ENCODE measurements around the gene CFAP43. TPM values are rescaled to one million over a fixed set of nuclear protein-coding genes. Genes with fewer than 3 reads are reported as not detected.

CFAP43 gene, protein sequence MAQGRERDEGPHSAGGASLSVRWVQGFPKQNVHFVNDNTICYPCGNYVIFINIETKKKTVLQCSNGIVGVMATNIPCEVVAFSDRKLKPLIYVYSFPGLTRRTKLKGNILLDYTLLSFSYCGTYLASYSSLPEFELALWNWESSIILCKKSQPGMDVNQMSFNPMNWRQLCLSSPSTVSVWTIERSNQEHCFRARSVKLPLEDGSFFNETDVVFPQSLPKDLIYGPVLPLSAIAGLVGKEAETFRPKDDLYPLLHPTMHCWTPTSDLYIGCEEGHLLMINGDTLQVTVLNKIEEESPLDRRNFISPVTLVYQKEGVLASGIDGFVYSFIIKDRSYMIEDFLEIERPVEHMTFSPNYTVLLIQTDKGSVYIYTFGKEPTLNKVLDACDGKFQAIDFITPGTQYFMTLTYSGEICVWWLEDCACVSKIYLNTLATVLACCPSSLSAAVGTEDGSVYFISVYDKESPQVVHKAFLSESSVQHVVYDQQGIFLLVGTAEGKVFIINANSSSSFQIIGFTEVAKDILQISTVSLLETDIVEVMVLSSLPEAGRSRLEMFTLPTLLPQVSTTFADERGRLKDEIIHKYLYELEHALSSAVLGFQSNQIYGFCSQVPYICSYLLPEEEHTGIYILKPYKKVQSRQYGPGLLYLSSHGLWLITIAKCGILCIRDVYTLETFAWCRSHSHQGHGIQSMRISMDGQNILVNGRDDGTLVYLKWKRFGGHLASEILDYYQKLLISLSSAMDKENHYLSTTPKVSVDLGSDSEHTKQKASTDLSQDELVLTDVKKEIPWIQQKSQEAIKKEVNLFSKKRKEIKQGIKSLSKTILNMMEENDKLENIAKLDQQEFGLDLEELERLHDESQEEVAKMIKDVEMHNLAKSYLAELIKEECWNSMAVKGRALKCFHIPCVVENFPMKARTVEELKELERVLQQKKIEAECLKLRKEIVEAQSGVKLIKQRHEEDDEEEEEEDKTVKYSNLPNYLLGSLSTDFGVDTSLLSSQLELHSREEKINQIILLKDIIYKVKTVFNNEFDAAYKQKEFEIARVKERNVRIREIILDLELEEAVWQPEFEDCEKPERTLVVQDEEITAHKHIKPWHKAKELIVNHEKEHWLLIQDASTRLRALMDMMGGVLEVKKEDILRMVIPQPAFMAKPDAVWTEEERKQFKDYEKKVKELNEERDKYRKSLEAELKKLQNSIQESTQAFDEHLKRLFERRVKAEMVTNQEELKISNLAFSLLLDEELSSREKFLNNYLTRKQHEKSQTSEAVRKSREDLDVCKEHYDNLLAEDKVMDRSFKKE (N-terminal part only)
- total RNA-seq = not detected

DNA sequence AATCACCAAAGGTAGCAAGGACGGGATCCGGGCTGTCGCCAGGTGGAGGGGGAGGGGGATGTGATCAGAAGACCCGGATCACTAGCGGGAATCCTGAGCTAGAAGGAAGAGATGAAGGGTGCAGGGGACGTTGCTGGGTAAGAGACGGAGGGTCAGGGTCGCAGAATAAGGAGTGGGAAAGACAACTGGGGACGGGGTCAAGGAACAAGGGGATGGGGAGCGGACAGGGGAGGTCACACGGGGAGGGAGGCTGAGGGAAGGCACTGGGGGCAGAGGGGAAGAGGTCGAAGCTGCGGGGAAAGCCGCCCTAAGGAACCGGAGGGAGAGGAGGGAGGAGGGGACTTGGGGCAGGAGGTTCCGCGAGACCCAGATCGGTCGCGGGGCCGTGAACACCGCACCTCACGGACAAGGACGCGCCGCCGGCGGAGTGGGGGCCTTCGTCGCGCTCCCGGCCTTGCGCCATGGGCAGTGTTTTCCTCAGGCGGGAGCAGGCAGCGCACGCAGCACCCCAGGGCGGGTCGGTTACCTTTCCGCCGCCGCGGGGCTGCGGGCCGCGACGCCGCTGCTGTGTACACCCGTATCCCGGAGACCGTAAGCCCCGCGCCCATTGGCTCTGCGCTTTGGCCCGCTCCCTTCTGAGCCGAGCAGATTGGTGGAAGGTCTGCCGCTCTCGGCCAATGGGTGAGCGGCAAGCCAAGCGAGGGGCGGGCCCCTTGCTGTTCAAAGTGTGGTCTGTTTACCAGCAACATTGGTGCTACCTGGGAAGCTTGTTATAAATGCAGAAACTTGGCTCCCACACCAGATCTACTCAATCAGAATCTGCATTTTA, at the start of gene CFAP43:
TSS of gene CFAP43 (minus strand) at position 581 of the 829 bp plus-strand sequence. CDS start at position 463, 118 bp downstream.
- peak; percentile 100 for ATAC-seq

DNA sequence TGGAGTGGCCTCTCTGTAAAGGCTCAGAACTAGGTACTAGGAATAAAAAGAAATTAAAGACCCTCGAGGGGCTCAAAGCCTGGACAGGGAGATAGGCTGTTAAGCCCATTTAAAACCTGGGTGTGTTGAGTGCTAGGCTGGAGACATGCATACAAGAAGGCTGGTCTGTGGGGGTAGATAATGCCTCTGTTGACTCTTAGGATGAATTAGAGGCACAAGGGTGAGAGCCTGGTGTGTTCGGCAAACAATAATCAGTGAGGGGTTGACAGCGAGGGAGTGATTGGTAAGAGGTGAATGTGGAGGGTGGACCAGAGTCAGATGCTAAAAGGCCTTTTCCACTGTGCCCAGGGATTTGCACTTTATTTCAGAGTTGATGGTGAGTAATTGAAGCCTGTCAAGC, 49.5 kb upstream of the CFAP43 start:
- ATAC-seq = no peak

DNA sequence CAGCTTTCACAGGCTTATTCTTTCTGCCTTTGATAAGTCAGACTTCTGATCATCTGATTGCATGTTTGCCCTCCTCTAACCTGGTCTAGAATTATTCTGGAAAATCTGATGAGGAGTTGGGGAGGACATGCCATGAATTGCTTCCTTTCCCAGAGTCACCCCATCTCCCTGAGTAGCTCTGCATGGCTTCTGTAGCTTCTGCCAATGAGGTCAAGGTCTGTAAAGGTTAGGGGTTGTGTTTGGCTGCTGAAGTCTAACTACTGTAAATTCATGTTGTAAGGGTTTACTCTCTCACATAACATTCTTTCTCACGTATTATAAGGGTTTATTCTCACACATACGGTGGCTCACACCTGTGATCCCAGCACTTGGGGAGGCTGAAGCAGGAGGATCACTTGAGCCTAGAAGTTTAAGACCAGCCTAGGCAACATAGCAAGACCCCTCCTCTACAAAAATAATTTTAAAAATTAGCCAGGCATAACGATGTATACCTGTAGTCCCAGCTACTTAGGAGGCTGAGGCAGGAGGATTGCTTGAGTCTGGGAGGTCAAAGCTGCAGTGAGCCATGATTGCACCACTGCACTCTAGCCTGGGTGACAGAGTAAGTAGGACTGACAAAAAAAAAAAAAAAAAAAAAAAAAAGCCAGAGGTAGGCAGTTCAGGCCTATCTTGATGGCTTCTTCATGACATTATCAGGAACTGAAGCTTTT, 47.5 kb upstream of the CFAP43 start:
- no peak for ATAC-seq

DNA sequence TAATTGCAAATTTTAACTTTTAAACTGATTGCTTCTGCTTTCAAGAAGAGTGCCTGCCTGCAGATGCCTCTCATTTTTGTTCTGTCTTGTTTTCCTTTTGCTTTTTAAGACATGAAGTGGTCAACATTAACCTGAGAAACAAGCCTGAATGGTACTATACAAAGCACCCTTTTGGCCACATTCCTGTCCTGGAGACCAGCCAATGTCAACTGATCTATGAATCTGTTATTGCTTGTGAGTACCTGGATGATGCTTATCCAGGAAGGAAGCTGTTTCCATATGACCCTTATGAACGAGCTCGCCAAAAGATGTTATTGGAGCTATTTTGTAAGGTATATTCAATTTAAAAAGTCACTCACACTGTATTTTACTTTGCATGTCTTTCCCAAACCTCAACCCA, 45.6 kb upstream of the CFAP43 start:
- ATAC-seq = no peak

DNA sequence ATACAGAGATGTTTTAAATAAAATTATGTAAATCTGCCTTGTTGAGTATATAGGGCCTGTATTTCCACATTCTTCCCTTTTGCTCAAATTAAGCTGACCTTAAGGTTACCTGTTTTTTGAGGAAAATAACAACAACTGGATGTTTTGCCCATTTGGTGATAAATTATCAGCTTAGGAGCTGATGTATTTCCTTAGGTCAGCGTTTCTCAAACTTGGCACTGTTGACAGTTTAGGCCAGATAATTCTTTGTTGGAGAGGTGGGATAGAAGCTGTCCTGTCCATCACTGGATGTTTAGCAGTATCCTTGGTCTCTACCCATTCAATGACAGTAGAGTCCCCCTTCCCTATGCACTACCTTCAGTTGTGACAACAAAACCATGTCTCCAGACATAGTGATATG, 44.0 kb upstream of the CFAP43 start:
- ATAC-seq = no peak

DNA sequence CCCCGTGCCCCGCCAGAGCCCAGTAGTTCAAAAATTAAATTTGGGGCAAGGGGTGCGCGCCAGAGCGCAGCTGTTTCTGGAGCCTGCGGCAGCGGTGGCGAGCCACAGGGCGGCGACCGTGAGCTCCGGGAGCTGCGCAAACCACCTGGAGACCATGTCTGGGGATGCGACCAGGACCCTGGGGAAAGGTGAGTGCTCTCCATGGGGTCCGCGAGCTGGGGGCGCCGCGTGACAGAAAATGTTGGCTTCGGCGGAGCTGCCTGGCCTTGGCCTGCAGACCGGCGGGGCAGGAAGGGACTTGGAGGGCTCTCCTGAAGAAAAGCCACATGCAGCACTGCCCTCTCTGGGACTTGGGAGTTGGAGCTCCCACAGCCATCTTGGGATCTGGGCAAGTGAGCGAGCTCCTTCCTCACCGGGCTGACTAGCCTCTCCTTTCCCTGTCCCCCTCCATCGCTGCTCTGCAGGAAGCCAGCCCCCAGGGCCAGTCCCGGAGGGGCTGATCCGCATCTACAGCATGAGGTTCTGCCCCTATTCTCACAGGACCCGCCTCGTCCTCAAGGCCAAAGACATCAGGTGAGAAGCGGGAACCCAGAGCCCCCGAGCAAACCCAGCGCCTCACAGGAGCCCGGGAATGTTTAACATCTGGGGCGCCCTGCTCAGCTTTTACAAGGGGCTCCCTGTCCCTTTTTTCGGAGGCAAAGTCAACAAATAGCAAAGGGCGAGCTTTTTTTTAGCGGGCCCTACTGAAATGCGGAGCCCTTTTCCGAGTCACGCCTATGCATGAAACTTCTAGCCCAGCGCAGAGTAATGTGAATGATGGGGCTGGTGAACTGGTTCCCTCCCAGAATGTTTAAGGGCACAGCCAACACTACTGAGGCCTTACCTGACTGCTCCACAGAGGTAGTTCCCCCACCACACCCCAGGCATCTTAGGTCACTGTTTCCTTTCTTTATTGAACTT, 42.9 kb upstream of the CFAP43 start:
- peak; percentile 84 for ATAC-seq

DNA sequence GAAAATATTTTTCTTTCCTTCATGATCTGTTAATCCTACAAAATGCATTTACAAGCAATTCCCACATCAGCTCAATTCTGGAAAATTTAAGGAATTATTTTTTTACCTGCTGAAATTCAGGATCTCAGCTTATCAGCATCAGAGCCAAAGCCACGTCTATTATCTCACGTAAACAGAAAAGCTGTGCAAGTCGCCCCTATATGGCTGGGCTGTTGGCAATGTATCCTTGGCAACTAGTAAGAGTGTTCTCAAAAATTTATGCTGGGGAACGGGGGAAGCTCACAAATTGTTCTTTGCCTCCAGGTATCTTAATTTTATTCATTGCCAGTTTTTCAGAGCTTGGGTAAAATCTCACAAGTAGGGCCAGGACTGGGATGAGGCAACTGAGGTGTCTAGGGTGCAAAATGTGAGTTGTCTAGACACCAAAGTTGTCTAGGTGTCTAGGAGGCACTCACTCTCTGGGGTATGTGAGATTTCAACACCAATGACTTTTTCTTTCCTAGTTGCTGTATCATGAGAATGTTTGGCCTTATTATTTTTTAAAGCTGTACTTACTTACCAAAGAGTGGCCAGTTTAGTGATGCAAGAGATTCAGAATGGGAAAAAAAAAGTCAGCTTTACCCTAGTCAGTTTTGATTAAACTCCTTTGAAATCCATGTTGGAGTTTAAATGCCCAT, 41.9 kb upstream of the CFAP43 start:
- ATAC-seq = no peak

DNA sequence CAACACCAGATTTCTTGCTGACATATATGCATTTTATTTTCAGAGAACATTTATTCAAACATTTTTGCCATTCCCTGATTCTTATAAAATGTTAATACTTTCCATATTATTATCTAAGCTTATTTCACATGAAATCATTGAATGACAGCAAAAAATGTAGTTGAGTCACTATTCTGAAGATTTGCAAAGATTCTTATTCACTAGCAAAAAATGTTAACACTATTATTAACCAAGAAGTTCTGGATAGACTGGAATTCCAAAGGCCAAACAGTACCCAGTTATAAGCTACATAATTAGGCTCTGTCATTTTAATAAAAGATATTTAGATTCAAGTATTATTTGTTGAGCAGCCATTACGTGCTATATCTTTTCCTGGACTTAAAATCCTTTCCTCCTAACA, 41.1 kb upstream of the CFAP43 start:
- ATAC-seq = no peak

DNA sequence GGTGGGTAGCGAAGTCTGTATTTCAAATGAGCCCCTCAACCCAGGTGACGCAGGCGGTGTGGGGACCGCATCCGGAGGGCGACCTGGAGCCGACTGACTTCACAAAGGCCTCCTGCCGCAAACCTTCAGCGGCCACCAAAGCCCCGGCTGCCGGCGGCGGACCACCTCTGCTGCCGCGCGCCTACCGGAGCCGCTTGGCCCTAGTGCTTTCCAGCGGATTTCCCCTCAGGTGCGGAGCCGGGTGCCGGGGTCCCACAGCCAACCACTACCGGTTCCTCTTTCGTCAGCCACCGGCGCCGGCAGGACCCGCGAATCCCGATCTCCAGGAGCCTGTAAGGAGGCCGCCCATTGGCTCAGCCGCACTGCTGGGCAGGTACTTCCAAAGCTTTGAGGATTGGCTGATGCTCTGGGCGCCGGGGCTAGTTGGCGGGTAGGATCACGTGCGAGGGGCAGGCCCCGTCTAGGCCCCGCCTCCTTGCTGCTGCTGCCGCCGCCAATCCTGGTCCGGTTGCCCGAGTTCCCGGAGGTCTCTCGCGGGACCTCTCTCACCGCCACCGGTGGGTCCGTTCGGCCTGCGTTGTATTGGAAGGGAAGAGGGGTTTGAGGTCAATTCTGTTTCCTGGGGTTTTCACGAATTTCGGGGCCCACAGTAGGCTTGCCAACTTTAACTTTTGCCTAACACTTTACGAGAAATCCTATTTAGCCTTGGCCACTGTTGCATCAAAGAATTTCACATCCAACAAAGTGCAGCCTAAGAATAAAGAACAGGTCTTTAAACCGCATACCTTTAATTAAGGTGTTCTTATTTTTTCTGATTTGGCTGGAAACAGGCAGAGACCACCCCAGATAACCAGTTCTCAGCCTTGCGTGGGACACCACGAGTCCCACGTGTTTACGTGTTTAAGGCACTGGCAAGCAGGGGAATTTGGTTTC, 36.8 kb upstream of the CFAP43 start, which contains the start of gene GSTO2:
TSS of gene GSTO2 (plus strand) at position 472 of the 933 bp plus-strand sequence. CDS start 5,732 bp downstream, outside the sequence.
- ATAC-seq = peak; percentile 100

DNA sequence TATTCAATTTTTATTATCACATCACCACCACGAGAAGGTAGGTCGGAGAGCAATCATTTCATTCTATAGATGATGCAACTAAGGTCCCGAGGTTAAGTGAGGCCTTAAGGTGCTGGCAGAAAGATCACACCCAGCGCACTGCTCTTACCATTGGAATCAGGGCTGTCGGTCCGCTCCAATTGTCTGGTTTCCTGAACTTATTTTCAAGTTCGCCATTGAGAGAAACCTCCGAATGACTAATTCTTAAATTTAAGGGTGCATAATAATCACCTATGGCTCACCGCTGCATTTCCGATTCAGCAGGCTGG, 36.2 kb upstream of the CFAP43 start:
- peak; percentile 7 for ATAC-seq

DNA sequence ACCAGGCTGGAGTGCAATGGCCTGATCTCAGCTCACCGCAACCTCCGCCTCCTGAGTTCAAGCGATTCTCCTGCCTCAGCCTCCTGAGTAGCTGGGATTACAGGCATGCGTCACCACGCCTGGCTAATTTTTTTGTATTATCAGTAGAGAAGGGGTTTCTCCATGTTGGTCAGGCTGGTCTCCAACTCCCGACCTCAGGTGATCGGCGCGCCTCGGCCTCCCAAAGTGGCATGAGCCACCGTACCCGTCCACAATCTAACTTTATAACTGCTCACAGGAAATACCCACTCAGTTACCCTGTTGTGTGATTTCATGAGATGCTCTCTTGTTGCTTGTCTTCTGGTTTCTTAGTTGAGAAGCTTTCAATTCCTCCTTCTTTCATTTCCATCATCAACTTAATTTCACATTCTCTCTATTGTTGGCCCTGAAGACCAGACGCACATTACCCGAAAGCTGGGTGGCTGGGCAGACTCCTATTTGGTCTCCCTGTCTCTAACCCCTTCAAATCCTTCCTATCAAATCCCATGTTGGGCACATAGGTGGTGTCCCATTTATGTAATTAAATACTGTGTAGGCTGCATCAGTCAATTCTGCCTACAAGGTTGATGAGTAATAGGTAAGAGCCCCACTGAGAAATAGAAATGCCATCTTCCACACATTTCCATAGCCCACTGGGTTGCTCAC, 35.7 kb upstream of the CFAP43 start:
- ATAC-seq = no peak

DNA sequence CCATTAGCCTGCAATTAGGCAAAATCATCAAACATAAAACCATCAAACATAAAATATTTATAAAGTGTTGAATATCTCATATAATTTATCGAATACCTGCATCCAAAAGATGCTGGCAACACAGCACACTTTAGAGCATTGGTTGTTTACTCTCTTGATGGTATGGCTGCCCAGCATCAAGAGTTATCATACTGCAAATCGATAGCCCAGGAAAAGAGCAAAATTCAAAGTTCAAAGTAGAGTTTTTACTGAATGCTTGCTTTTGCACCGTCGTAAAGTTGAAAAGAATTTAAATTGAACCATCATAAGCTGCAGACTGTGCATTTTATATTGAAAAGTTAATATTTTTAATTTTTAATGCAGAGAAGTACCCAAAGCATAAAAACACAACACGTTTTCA, 32.6 kb upstream of the CFAP43 start:
- ATAC-seq = no peak

DNA sequence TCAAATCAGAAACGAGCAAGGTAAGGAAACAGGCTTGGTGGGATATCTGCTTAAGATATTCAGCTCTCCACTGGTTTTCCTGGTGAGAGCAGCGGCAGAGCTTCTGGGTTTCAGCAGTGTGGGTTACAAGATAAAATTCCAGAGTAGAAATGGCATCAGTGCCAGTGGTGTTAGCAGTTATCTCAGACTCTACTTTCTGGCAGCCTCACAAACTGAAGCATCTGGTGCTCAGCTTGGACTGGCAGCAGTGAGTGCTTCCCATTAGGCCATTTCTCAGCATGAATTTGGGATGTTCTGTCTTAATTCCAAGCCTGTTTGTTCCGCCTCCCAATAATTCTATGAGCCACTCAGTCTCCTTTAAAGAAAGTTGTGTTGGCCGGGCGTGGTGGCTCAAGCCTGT, 29.9 kb upstream of the CFAP43 start:
- ATAC-seq = no peak

DNA sequence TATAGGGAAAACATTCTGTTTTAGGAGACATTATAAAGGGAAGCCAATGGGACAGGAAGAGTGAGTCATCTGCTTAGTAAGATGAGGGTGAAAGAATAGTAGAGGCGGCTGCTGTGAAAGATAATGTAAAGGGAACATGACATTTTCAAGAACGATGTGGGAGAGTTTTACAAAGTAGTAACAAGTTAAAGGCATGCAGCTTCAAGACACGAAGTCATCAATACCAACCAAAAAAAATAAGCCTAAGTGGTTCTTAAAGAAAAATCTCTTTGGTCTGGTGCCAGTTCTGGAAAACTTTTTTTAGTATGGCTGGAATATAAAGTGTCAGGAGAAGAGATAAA, 28.6 kb upstream of the CFAP43 start:
- ATAC-seq = peak; percentile 49

DNA sequence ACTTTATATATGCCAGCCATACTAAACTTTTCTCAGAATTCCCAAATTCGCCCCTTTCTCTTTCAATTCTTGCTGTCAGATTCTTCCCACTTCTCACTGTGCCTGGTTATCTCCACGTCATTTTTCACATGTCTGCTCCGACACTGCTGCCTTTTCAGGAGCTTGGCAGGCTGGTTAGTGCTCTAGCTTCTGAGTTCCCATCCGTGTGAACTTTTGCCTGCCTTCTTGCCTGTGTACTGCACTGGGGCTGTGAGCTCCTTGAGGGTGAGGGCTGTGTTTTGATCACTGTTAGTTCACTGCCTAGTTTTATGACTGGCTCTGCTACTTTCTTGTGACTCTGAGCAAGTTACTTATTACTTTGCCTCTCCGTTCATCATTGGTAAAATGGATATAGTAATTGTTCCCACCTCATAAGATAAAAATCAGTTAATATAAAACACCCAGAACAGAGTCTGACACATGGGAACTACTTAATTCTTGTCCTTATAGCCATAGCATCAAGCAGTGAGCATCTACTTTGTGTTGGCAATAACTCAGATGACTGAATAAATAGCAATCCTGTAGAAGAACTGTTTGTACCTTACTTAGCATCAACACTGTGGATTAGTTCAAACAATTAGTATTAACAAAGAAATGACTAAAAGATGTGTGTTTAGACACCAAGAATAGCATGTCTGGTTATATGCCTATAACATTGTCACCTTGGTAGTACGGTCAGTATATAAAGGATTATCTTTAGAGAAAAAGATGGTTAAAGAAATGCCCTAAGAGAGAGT, 28.0 kb upstream of the CFAP43 start:
- no peak for ATAC-seq

DNA sequence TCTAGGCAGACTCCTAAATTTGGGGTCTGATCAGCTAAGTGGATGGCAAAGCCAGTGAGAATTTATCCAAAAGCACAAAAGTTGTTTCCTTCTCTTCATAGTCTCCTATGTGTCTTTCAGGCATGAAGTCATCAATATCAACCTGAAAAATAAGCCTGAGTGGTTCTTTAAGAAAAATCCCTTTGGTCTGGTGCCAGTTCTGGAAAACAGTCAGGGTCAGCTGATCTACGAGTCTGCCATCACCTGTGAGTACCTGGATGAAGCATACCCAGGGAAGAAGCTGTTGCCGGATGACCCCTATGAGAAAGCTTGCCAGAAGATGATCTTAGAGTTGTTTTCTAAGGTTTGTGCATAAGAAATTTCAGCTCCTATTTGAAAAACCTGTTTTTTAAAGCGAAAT, 27.3 kb upstream of the CFAP43 start:
- ATAC-seq = no peak

DNA sequence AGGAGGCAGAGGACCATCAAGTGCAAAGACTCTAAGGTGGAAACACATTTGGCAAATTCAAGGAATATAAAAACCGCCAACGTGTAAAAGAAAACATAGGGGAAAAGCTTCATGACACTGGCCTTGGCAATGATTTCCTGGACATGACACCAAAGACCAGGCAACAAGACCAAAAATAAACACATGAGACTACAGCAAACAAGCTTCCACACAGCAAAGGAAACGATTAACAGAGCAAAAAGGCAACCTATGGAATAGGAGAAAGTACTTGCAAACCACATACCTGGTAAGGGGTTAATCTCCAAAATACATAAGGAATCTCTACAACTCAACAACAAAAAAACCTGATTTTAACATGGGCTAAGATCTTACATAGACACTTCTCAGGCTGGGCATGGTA, 26.0 kb upstream of the CFAP43 start:
- no peak for ATAC-seq

All from esophagus mucosa (tissue), 1 donor.